Embryonic facial prominence (tissue), 1 donor: ENCODE results near the gene SERTAD2.

ENCODE experiments used
- DNase-seq: peaks from one replicate; pipeline ENCODE4 v3.0.0-alpha.2; 2016; ENCODE audit errors: extremely low spot score

The SERTAD2 gene

GRCh38 chr2:64675860-64676259 is 22.1 kb upstream of the SERTAD2 start:
- DNase-seq = no peak

GRCh38 chr2:64672708-64673107 is 19.0 kb upstream of the SERTAD2 start:
- DNase-seq = no peak

GRCh38 chr2:64670047-64670446 is 16.3 kb upstream of the SERTAD2 start:
- DNase-seq = no peak

GRCh38 chr2:64669288-64669687 is 15.6 kb upstream of the SERTAD2 start:
- no peak for DNase-seq

GRCh38 chr2:64668542-64668941 is 14.8 kb upstream of the SERTAD2 start:
- DNase-seq = no peak

GRCh38 chr2:64667535-64667934 is 13.8 kb upstream of the SERTAD2 start:
- no peak for DNase-seq

GRCh38 chr2:64666810-64667438 is 13.2 kb upstream of the SERTAD2 start:
- no peak for DNase-seq

- DNase-seq = no peak
Measured at GRCh38 chr2:64665709-64666108, 12.0 kb upstream of the SERTAD2 start.

- no peak for DNase-seq
Measured at GRCh38 chr2:64663402-64663801, 9.7 kb upstream of the SERTAD2 start.

GRCh38 chr2:64661741-64662169 is 8.0 kb upstream of the SERTAD2 start:
- no peak for DNase-seq

- DNase-seq = no peak
Measured at GRCh38 chr2:64659252-64659651, 5.5 kb upstream of the SERTAD2 start.

- DNase-seq = no peak
Measured at GRCh38 chr2:64658269-64658668, 4.6 kb upstream of the SERTAD2 start.

GRCh38 chr2:64657411-64657810 is 3.7 kb upstream of the SERTAD2 start:
- no peak for DNase-seq

GRCh38 chr2:64656379-64656778 is 2.7 kb upstream of the SERTAD2 start:
- no peak for DNase-seq

- DNase-seq = no peak
Measured at GRCh38 chr2:64655873-64656272, 2.2 kb upstream of the SERTAD2 start.

GRCh38 chr2:64655018-64655664 is 1.4 kb upstream of the SERTAD2 start:
- no peak for DNase-seq

GRCh38 chr2:64654063-64654811 is 524 bp upstream of the SERTAD2 start:
- peak; percentile 88 for DNase-seq

- DNase-seq = no peak
Measured at GRCh38 chr2:64652231-64653108, 1.2 kb downstream of the SERTAD2 start.

GRCh38 chr2:64651590-64651989 is 2.1 kb downstream of the SERTAD2 start:
- DNase-seq = no peak

GRCh38 chr2:64650722-64651338 is 2.9 kb downstream of the SERTAD2 start:
- no peak for DNase-seq

- DNase-seq = no peak
Measured at GRCh38 chr2:64650296-64650695, 3.4 kb downstream of the SERTAD2 start.

GRCh38 chr2:64649626-64650025 is 4.1 kb downstream of the SERTAD2 start:
- DNase-seq = no peak
